A549 treated with Mapracorat at 1 μM for 4 hours (cell line): ENCODE measurements around the gene SEMA3E. TPM values are rescaled to one million over a fixed set of nuclear protein-coding genes. Genes with fewer than 3 reads are reported as not detected.

Experiments
- total RNA-seq: library from RNA; stranded (reverse); fragments of 200-300 nt; extraction: Qiagen RNA extraction; gene quantifications from 5 replicates; pipeline ENCODE4 v1.2.3, GENCODE V29; 2022

The SEMA3E gene
- 1.7 to 2.4 TPM (median 2.1 TPM) in 5 replicates for total RNA-seq

GRCh38 chr7:83648464-83649241 is at the start of gene SEMA3E:
TSS of gene SEMA3E (minus strand) at chr7:83649139.

